ENCODE data around the gene ARHGEF2.

Gene ARHGEF2

DNA sequence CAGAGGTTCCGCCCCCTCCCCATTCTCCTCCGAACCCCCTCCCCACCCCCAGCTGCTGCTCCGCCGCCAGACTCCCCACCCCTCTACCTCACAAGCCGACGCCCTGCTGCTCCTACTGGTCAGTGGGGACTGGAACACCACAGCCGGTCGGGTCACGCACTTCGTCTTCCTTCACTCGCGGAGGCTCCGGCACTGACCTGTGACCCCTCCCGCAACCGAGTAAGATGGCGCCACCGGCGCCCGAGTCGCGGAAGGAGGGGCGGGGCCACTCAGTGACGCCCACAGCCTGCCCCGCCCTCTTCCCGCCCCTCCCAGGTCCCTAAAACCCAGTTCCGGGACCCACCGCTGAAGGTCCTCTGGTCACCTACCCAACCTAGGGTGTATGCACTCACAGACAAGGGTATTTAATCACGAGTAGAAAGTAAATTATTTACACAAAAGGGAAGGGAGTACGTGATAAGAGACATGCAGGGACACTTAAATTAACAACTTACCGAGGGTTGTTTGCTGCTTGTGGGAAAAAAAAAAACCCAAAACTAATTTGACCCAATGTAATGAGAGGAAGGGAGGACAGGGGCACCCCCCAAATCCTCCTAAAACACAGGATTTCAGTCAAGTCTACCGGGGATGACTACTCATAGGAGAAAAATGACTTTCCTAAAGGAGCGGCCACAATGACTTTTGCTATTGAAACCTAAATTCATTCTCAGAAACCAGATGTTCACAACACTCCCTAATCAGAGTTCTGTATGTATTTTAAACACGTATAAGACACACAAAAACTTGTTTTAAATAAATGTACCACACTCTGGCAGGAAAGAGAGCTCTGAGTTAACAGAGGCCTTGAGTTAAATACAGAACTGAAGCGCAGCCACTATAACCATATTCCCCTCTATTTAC, 66.9 kb downstream of the ARHGEF2 start, which contains the start of gene RIT1:
RIT1 (minus strand) TSS at position 194 of the 900 bp plus-strand sequence. CDS start 588 bp downstream, outside the sequence.
- DNase-seq (ENCODE audit: low read depth in 3 of 3) = peak; percentile 69 to 87 (median 71)

DNA sequence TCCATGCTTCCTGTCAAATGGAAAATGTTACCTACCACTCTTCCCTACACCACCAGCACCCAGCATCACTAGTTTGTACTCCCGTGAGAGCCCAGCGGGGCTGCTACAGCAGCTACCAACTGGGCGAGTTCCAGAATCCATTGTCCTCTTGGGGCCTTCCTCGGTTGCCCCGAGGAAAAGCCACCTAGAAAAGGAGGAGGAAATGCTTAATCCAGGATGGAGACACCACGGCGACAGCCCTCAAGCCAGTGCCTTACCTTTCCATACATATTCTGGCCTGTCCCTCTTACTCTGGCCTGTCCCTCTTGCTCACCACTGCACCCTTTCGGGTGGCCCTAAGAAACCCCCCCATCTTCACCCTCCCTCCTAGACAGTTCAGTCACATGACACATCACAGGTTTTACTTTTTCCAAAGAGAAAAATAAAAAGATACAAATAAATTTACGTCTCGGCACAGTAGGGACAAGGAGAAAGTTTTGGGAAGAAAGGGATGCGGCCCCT, 67.7 kb downstream of the ARHGEF2 start:
- DNase-seq (ENCODE audit: low read depth in 3 of 3) = no peak

DNA sequence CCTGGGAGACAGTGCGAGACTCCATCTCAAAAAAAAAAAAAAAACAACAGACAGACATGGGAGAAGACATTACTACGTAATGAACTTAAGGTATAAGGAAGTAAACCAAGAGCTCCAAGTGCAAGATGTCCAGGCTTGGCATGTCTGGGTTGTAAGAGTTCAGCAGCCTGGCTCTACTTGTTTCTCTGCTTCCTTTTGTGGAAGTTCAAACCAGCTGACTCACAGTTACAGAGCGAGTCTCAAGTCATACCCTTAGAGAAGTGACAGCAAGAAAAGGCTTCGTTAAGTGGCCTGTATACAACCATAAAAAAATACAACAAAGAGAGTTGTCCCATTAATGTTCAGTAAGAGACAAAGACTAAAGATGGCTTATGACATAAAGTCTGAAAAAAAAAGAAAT, 68.5 kb downstream of the ARHGEF2 start:
- DNase-seq (ENCODE audit: low read depth in 3 of 3) = no peak

DNA sequence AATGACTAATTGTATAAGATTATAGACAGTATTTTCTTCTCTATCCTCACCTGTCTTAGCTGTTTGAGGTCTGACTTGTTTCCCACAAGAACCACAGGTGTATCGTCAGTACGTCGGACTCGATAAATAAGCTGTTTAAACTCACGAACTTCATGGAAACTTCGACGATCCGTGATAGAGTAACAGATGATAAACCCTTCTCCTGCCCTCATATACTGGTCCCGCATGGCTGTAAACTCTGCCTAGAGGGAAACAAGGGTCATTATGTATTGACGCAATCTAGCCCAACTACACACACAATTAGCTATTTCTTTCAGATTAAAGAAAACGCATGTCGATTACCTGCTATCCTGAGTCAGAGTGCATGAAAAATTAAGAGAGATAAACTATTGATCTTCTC, 74.1 kb downstream of the ARHGEF2 start:
- DNase-seq (ENCODE audit: low read depth in 3 of 3) = no peak

DNA sequence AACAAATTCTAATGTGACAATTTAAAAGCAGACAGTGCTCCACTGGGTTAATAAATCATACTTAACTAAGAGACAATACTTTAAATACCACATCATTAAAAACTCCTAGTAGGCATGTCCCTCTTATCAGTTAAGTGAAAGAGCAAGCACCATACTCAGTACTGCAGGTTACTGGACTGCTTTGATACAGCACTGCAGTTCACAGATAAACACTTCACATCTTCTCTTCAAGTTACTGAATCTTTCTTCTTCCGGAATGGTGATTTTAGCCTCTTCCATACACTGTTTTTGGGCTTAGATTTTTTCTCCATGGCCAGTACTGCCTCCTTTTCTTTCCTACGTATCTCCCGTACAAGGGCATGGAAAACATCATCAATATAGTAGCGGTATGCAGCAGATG, 78.2 kb downstream of the ARHGEF2 start:
- no peak for DNase-seq (ENCODE audit: low read depth in 3 of 3)

DNA sequence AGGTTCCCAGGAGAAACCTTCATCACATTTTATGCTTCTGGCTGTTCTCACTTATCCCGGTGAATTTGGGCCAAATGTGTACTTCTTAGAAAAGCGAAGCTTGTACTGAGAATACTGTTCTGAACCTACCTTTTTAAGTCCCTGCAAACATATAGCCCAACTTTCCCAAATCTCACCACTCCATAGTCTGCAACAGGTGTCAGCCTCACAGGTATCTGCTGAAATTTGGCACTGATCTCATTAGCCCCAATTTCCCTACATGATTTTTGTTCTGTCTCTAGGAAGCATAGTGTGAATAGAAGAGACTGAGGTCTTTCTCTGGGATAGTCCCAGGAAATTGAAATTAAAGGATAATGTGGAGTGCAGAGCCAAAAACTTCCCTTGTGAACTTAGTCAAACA, 78.7 kb downstream of the ARHGEF2 start:
- no peak for DNase-seq (ENCODE audit: low read depth in 3 of 3)

DNA sequence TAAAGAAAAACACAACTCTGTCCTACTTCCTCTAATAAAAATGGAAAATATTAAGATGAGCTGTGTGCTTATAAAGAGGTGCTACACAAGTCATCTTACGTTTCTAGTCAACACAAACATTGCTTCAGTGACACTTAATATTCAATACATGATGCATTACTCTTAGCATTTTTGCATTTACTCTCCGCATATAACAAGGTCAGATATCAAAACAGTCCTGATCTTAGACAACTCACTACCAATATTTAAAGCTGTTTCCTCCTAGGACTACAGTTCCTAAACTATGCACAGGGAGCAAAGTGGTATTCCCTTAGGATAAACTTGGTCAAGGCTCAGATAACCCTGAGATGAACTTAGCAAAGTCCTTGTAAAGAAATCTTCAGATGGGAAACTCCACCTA, 79.5 kb downstream of the ARHGEF2 start:
- DNase-seq (ENCODE audit: low read depth in 3 of 3) = no peak

DNA sequence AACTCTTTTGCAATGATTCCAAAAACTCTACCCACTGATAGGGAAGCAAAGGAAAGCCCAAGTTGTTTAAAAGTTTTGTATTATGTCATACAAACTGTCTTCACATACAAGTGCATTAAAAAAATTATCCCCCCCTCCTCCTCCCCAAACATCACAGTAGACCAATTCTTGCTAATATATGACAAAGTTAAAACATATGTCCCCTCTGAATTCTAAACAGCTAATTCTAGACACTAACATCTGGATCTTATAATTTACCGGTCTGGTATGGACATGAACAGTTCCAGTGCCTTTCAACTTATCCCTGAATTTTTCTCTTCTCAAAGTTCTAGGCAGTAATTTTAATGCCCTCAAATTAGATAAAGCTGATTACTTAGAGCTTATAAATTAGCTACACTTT, 80.6 kb downstream of the ARHGEF2 start:
- DNase-seq (ENCODE audit: low read depth in 3 of 3) = no peak
